ENCODE measurements around the gene CAMK2D. TPM values are rescaled to one million over a fixed set of nuclear protein-coding genes. Genes with fewer than 3 reads are reported as not detected.
"Not testable (repeated sequence)": the region's sequence is repeated elsewhere in the genome, so short reads cannot be mapped to it uniquely, and the experiment has no call there.

Gene CAMK2D
- total RNA-seq, 2 experiments from 2014 or later, result 104 to 120 TPM

DNA sequence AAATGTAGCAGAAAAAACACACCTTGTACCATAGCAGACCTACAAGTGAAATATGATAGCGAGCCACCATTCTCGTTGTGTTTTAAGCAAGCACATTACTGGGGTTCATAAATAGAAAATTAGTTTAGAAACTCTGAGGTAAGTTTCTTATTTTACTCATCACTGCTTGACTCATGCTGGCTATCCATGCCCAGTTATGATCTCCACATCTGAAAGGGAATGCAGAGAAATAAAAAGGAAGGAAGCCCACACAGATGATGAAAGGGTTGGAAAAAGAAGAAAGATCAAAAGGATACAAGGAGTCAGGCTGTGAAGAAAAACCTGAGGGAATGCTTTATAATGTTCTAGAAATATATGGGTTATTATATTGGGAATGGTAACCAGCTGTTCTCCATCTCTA lies 54.5 kb downstream of the CAMK2D start:
- DNase-seq (ENCODE audit: low spot score), result no peak
- no peak overlapping the region for H3K27ac ChIP-seq (ENCODE audit: low read depth, low read length, poor library complexity, severe bottlenecking)
- TF ChIP-seq, protein P1, sequence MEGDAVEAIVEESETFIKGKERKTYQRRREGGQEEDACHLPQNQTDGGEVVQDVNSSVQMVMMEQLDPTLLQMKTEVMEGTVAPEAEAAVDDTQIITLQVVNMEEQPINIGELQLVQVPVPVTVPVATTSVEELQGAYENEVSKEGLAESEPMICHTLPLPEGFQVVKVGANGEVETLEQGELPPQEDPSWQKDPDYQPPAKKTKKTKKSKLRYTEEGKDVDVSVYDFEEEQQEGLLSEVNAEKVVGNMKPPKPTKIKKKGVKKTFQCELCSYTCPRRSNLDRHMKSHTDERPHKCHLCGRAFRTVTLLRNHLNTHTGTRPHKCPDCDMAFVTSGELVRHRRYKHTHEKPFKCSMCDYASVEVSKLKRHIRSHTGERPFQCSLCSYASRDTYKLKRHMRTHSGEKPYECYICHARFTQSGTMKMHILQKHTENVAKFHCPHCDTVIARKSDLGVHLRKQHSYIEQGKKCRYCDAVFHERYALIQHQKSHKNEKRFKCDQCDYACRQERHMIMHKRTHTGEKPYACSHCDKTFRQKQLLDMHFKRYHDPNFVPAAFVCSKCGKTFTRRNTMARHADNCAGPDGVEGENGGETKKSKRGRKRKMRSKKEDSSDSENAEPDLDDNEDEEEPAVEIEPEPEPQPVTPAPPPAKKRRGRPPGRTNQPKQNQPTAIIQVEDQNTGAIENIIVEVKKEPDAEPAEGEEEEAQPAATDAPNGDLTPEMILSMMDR (conservative IDR thresholded peaks at IDR 0.05; ENCODE audit: low read length), result no peak
- no peak for TF ChIP-seq EZH2phosphoT487 (IDR thresholded peaks at IDR 0.05; ENCODE audit: borderline replicate concordance, low read depth, low read length)
- H4K20me1 ChIP-seq (ENCODE audit: insufficient read depth, low read length), result peaks cover 17% of the 10 kb centered on the region; the same call in 1 of the 2 replicates
- H3K9me3 ChIP-seq (ENCODE audit: low read length), result no peaks in the 10 kb centered on the region
- no peaks in the 10 kb centered on the region for H3K9me2 ChIP-seq (ENCODE audit: insufficient read depth, low read length)
- no peak overlapping the region for H3K4me3 ChIP-seq (ENCODE audit: low read depth, low read length, poor library complexity, severe bottlenecking)
- H2AFZ ChIP-seq (ENCODE audit: low read length), result no peak overlapping the region
- H3K4me1 ChIP-seq (ENCODE audit: insufficient read depth, low read length, poor library complexity, severe bottlenecking), result no peaks in the 10 kb centered on the region
- H3K4me2 ChIP-seq (ENCODE audit: low read length), result no peak overlapping the region
- H3K36me3 ChIP-seq (ENCODE audit: insufficient read depth, low read length), result peaks cover 59% of the 10 kb centered on the region
- ChIA-PET POLR2A (interaction anchor here (2.5 kb wide), 1 partner anchor 13 kb away, joined by 9 read pairs; no protein-coding TSS in a partner anchor), CTCF (ENCODE audit: unreplicated experiment) (no interaction called here)
- intact Hi-C loops (cut with micrococcal nuclease; ENCODE audit: unreplicated experiment), result no loop called here
- BruUV-seq (replicated peaks), result no TSS peak
- H3K79me2 ChIP-seq (ENCODE audit: insufficient read depth, low read depth, low read length), result peaks cover 88% of the 10 kb centered on the region

DNA sequence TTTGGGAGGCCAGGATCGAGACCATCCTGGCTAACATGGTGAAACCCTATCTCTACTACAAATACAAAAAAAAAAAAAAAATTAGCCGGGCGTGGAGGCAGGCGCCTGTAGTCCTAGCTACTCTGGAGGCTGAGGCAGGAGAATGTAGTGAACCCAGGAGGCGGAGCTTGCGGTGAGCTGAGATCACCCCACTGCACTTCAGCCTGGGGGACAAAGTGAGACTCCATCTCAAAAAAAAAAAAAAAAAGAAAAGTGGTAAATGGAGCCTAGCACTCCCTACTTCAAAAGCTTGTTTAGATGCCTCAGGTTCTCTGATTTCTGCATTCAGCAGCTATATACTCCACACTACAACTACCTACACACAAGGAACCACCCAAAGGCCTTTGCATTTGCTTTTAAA lies 56.4 kb downstream of the CAMK2D start:
- intact Hi-C loops (cut with micrococcal nuclease; ENCODE audit: unreplicated experiment); H3K4me2 ChIP-seq (ENCODE audit: low read length); H3K27ac ChIP-seq (ENCODE audit: low read depth, low read length, poor library complexity, severe bottlenecking); H3K4me1 ChIP-seq (ENCODE audit: insufficient read depth, low read length, poor library complexity, severe bottlenecking); H3K9me3 ChIP-seq (ENCODE audit: low read length); CTCF ChIA-PET (ENCODE audit: unreplicated experiment); H2AFZ ChIP-seq (ENCODE audit: low read length); BruUV-seq (replicated peaks); H3K4me3 ChIP-seq (ENCODE audit: low read depth, low read length, poor library complexity, severe bottlenecking); DNase-seq (ENCODE audit: low spot score); H3K9me2 ChIP-seq (ENCODE audit: insufficient read depth, low read length): not testable (repeated sequence)
- peaks cover 60% of the 10 kb centered on the region for H3K36me3 ChIP-seq (ENCODE audit: insufficient read depth, low read length)
- peaks cover 13% of the 10 kb centered on the region; the same call in 1 of the 2 replicates for H4K20me1 ChIP-seq (ENCODE audit: insufficient read depth, low read length)
- POLR2A ChIA-PET, result interaction anchor here (0.8 to 2.5 kb wide), 12 partner anchors 11 to 207 kb away, joined by 3 to 9 read pairs (median 3); no protein-coding TSS in a partner anchor
- H3K79me2 ChIP-seq (ENCODE audit: insufficient read depth, low read depth, low read length), result peaks cover 73% of the 10 kb centered on the region

DNA sequence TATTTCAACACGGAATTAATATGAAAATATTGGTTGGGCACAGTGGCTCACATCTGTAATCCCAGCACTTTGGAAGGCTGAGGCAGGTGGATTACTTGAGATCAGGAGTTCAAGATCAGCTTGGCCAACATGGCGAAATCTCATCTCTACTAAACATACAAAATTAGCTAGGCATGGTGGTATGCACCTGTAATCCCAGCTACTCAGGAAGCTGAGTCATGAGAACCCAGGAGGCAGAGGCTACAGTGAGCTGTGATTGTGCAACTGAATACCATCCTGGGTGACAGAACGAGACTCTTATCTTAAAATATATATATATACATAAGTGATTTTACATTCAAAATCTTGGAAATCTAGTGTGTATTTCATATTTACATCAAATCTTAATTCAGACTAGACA lies 58.9 kb downstream of the CAMK2D start:
- DNase-seq (ENCODE audit: low spot score); H3K27ac ChIP-seq (ENCODE audit: low read depth, low read length, poor library complexity, severe bottlenecking); H3K9me2 ChIP-seq (ENCODE audit: insufficient read depth, low read length); H3K4me2 ChIP-seq (ENCODE audit: low read length); intact Hi-C loops (cut with micrococcal nuclease; ENCODE audit: unreplicated experiment); H3K4me3 ChIP-seq (ENCODE audit: low read depth, low read length, poor library complexity, severe bottlenecking); H3K9me3 ChIP-seq (ENCODE audit: low read length); BruUV-seq (replicated peaks); H2AFZ ChIP-seq (ENCODE audit: low read length); CTCF ChIA-PET (ENCODE audit: unreplicated experiment); H3K4me1 ChIP-seq (ENCODE audit: insufficient read depth, low read length, poor library complexity, severe bottlenecking): not testable (repeated sequence)
- H4K20me1 ChIP-seq (ENCODE audit: insufficient read depth, low read length), result peaks cover 13% of the 10 kb centered on the region; the same call in 1 of the 2 replicates
- H3K79me2 ChIP-seq (ENCODE audit: insufficient read depth, low read depth, low read length), result peaks cover 80% of the 10 kb centered on the region
- peaks cover 51% of the 10 kb centered on the region for H3K36me3 ChIP-seq (ENCODE audit: insufficient read depth, low read length)
- POLR2A ChIA-PET, result interaction anchor here (1.0 kb wide), 1 partner anchor 12 kb away, joined by 3 read pairs; no protein-coding TSS in a partner anchor

DNA sequence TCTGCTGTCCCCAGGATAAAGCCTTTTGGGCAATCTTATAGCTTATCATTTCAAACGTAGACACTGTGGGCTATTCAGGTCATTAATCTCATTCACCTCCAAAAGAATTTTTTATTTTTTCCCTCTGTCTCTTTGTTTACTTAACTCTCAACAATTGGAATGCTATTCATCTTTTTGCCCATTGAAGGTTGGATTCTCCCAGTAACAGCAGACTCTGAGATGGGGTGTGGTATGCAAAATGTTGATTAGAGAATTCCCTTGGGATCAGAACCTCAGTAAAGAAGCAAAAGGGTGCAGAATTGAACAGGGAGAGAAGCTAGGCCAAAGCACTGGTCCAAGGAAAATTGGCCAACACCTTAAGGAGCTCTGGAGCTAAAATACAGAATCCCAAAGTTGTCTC lies 60.4 kb downstream of the CAMK2D start:
- H3K27ac ChIP-seq (ENCODE audit: low read depth, low read length, poor library complexity, severe bottlenecking), result no peak overlapping the region
- H3K4me1 ChIP-seq (ENCODE audit: insufficient read depth, low read length, poor library complexity, severe bottlenecking), result no peaks in the 10 kb centered on the region
- ChIA-PET CTCF (ENCODE audit: unreplicated experiment) (no interaction called here), POLR2A (interaction anchor here (1.0 to 1.6 kb wide), 2 partner anchors 9 to 48 kb away, joined by 4 read pairs; no protein-coding TSS in a partner anchor)
- intact Hi-C loops (cut with micrococcal nuclease; ENCODE audit: unreplicated experiment), result no loop called here
- peaks cover 59% of the 10 kb centered on the region for H3K36me3 ChIP-seq (ENCODE audit: insufficient read depth, low read length)
- no peak overlapping the region for H3K4me3 ChIP-seq (ENCODE audit: low read depth, low read length, poor library complexity, severe bottlenecking)
- no peak for DNase-seq (ENCODE audit: low spot score)
- H3K4me2 ChIP-seq (ENCODE audit: low read length), result no peak overlapping the region
- no peak overlapping the region for H2AFZ ChIP-seq (ENCODE audit: low read length)
- H4K20me1 ChIP-seq (ENCODE audit: insufficient read depth, low read length), result peaks cover 6% of the 10 kb centered on the region; the same call in 1 of the 2 replicates
- H3K79me2 ChIP-seq (ENCODE audit: insufficient read depth, low read depth, low read length), result peaks cover 72% of the 10 kb centered on the region
- no TSS peak for BruUV-seq (replicated peaks)
- H3K9me3 ChIP-seq (ENCODE audit: low read length), result no peaks in the 10 kb centered on the region
- no peak for TF ChIP-seq EZH2phosphoT487 (IDR thresholded peaks at IDR 0.05; ENCODE audit: borderline replicate concordance, low read depth, low read length)
- TF ChIP-seq, protein P1 (conservative IDR thresholded peaks at IDR 0.05; ENCODE audit: low read length), result no peak
- H3K9me2 ChIP-seq (ENCODE audit: insufficient read depth, low read length), result no peaks in the 10 kb centered on the region

Data from OCI-LY7 (cell line).